ENCODE data around the gene ELP4.
"Not testable (repeated sequence)": the region's sequence is repeated elsewhere in the genome, so short reads cannot be mapped to it uniquely, and the experiment has no call there.

ELP4 gene, protein sequence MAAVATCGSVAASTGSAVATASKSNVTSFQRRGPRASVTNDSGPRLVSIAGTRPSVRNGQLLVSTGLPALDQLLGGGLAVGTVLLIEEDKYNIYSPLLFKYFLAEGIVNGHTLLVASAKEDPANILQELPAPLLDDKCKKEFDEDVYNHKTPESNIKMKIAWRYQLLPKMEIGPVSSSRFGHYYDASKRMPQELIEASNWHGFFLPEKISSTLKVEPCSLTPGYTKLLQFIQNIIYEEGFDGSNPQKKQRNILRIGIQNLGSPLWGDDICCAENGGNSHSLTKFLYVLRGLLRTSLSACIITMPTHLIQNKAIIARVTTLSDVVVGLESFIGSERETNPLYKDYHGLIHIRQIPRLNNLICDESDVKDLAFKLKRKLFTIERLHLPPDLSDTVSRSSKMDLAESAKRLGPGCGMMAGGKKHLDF

DNA sequence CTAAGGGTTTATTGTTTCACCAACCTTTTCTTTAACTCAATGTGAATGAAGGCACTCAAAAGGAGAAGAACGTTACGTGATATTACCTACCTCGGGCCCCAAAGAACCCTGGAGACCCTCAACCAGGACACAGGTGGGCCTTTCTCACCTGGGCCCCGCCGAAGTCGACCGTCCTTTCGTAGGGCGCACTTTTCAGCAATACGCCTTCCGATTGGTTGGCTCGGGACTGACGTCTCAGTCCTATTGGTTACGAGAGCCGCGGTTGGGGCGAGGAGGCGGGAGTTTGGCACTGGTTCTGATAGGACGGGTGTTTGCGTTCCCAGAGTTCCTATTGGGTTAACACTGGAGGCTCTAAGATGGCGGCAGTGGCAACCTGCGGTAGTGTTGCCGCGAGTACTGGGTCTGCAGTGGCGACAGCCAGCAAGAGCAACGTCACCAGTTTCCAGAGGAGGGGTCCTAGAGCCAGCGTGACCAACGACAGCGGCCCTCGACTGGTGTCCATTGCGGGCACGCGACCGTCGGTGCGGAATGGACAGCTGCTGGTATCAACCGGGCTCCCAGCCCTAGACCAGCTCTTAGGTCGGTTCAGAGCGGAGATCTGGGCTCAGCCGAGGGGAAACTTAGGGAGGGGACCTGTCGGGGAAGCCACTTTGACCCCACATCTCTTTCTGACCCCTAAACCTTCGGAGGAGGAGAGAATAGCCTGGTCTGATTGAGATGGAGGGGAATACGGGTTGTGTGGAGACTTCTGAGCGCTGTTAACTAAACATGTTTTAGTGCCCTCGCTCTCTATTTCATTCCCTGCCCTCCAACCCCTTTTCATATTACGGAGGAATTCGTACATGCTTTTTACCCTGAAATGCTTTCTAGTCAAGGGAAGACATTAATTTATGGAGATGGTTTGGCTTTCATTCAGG is at the start of gene ELP4, which contains the start of gene IMMP1L:
Gene ELP4 (plus strand): TSS at position 339 of the 917 bp plus-strand sequence. CDS start 18 bp downstream, at position 357.
Gene IMMP1L (minus strand): TSS at position 194 of the 917 bp plus-strand sequence. CDS start 46,346 bp downstream, outside the sequence.
- peak; percentile 91 to 96 (median 94) for DNase-seq

DNA sequence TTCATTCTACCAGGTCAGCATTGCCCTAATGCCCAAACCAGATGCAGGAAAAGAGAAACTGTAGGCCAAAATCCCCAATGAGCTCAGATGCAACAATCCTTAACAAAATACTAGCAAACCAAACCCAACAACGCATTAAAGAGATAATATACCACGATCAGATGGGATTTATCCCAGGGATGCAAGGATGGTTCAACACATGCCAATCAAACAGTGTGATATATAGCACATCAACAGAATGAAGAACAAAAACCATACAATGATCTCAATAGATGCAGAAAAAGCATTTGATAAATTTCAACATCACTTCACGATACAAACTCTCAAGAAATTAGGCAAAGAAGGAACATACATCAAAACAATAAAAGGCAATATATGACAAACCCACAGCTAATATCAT is 45.1 kb upstream of the ELP4 start:
- no peak for DNase-seq

DNA sequence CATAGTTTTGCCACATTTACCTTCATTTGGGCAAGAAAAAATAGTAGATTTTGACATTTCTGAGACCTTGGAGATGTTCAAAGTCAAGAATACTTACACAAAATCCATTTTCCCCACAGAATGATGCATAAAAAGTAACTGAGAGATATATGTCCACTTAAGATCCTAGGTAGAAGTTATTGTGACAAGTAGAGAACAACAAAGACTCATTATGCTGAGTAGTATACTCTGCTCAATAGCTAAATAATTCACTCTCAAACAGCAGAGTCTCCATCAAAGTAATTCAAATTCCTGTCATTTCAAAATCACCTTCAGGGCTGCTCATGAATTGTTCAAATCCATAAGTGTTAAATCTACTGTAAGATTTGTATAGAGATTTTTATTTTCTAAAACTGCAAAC is 35.5 kb upstream of the ELP4 start:
- no peak for DNase-seq

DNA sequence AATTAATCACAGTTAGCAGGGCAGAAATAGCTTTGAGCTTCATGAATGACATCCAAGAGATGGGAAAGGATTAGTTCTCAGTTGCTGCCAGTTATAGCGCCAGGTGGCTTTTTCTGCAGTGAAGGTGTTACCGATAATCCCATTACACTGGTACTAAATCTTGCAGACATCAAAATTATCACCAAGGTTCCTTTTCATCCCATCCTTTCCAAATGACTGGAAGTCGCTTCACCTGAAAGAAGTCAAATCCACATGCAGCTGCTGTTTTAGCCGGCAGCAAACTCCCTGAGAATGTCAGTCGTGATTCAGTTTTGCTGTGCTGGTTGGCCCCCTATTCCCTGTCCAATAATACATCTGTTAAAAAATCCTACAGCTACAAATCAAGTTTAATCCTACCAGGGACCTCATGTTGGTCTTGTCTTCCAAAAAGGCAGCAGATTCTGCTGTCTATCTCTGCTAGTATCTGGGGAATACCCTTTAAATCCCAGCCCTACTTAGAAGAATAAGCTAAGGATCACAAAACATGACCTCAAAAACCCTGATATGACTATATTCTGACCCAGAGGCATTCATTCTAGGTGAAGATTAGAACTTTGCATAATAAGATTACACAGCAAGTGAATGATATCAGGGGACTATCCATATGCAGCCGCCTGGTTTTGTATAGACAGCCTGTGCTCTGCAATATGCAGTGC is 31.9 kb upstream of the ELP4 start:
- no peak for DNase-seq

DNA sequence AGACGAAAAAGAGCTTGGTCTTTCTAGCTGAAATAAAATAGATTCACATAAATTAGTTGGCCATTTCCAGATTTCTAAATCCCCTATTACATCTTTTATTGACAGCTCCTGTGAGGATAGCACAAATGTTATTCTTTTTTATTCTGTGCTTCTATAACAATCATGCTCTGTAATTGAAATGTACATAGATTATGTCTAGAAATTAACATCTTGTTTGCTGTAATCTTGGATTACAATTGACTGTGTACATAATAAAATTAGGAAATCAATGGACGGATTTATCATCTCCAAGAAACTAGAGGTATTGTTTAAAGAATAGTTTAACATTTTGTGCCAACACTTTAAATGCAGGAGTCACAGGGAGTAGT is 31.4 kb upstream of the ELP4 start:
- DNase-seq: no peak

DNA sequence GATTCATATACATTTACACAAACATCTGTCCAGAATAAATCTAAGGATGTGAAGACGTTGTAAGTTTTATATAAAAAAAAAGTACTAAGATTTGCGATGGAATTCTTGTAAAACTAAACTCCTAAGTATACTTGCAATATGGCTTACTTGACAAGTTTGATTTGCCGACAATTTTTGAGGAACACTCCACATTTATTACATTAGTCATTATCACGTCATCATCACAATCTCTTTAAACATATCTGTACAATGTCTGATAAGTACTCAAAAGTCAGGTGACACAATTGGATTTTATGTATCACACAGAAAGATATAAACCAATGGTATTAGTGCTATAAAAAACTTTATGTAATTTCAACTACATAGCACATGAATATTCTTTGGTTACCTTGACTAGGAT is 30.5 kb upstream of the ELP4 start:
- DNase-seq: no peak

DNA sequence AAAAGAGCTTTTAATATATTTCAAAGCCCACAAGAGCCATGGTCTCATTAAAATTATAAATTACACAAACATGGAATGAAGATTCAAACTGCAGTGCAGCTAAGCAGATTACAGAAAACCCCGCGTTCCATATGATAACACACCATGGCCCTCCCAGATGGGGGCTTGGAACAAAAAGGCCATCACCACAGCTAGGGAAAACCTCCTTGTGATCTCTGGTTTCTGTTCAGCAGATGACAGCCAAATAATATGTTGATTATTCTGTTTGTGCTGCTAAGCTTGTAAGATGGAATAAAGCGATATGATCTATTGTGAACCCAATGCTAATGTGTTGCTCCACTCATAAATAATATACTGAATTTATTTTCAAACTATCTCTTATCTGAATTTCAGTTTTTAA is 28.6 kb upstream of the ELP4 start:
- no peak for DNase-seq

DNA sequence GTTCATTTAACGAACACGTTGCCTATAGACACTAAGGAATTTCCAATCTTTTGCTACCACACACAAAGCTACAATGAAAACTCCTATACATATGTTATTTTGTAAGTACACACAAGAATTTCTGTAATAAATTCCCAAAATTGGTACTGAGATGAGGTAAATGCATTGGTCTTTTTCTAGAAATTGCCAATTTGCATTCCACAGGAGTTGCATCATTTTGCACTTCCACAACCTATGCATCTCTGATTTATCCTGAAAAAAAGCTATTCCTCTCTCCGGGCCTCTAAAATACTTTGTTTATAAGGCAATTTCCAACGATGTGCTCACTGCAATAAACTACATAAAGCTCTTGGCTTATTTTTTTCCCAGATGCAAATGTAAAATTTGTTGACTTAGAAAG is 25.1 kb upstream of the ELP4 start:
- DNase-seq: no peak

DNA sequence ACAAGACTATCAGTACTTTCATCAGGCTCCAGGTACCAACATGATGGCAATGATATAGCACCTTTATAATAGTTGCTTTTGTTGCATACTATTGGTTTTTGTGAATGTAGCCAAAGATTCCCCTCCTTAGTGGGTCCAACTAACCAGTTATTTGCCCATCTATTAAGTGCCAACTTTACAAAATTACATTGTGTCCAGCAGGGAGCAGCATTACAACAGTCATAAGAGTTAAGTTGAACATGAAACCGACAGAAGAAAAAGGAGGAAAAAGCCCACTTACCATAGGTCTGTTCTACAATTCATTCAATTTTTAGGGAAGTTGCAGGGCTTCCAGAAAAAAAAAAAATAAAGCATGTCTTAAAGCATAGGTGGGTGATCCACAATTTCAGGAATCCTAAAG is 21.7 kb upstream of the ELP4 start:
- peak in 1 of 6 experiments; percentile 8 for DNase-seq

DNA sequence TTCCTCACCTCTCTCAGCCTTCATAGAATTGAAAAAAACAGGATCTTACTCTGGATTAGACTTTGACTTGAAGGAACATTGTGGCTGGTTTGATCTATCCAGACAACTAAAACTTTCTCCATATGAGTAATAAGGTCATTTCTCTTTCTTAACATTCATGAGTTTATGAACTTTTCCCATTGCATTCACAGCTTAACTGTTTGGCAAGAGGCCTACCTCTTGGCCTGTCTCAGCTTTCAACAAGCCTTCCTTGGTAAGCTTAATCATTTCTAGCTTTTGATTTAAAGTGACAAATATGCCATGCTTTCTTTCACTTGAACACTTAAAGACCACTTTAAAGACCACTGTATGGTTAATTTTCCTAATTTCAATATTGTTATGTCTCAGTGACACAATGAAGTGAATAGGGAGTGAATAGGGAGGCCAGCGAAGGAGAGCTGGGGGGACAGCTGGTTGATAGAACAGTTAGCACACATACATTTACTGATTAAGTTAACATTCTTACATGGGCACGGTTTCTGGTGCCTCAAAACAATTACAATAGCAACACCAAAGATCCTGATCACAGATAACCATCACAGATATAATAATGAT is 17.1 kb upstream of the ELP4 start:
- DNase-seq: no peak

DNA sequence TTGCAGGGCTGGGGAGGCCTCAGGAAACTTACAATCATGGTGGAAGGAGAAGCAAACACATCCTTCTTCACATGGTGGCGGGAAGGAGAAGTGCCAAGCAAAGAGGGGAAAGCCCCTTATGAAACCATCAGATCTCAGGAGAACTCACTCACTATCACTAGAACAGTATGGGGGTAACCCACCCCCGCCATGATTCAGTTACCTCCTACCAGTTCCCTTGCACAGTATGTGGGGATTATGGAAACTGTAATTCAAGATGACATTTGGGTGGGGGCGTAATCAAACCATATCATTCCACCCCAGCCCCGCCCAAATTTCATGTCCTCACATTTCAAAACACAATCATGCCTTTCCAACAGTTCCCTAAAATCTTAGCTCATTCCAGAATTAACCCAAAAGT is 16.3 kb upstream of the ELP4 start:
- DNase-seq: no peak

DNA sequence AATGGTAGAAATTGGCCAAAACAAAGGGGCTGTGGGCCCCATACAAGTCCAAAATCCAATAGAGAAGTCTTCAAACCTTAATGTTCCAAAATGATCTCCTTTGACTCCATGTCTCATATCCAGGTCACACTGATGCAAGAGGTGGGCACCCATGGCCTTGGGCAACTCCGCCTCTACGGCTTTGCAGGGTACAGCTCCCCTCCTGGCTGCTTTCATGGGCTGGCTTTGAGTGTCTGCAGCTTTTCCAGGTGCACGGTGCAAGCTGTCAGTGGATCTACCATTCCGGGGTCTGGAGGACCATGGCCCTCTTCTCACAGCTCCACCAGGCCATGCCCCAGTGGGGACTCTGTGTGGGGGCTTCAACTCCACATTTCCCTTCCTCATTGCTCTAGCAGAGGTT is 15.8 kb upstream of the ELP4 start:
- not testable (repeated sequence) for DNase-seq

DNA sequence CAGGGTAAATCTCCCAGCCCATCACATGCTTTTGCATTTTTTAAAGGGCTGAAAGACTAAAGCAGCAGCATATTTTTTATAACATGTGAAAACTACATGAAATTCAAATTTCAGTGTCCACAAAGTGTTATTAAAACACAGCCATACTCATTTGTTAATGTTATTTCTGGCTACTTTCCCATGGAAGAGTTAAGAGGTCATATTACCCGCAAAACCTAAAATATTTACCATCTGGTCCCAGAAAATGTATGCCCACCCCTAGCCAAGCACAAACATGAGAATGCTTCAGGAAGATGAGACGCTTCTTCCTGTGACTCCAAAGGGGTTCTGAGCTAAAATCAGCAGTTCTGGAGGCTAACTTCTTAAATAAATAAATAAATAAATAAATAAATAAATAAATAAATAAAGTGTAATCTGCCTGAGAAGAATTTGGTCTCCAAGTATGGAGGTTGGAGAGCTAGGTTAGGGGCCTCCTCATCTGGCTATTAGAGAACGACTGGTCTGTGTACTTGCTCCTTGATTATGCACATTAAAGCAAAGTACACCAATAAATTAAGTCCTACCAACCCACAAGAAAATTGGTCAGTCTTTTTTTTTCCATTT is 9.9 kb upstream of the ELP4 start:
- DNase-seq: no peak

DNA sequence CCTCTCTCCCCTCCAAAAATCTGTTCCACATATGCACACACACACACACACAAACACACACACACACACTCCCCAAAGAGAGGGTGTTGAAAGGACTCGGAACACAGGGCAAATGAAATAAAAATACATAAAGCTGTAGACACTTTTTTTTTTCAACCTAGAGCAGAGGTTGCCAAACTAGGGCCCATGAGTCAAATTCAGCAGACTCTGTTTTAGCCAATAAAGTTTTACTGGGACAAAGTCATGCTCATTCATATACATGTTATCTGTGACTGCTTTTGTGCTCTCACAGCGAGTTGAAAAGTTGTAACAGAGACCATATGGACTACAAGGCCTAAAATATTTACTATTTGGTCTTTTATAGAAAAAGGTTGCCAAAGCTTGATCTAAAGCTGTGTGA is 9.0 kb upstream of the ELP4 start:
- DNase-seq: no peak

DNA sequence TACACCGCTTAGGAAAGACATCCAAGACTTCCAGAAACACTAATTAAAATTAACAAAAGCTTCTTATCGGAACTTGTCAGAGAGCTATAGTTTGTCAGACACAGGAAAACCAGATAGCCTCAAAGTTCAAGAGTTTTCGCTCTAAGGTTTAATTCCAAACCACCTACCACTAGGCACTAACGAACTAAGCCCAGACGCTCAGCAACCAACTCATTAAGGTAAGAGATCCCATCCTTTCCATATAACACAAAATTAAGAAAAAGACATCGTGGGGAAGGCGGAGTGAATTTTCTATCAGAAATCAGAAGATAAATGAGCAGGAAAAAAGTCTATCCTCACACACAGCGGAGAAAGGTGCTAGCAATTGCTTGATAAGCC is 527 bp upstream of the ELP4 start:
- no peak for DNase-seq

DNA sequence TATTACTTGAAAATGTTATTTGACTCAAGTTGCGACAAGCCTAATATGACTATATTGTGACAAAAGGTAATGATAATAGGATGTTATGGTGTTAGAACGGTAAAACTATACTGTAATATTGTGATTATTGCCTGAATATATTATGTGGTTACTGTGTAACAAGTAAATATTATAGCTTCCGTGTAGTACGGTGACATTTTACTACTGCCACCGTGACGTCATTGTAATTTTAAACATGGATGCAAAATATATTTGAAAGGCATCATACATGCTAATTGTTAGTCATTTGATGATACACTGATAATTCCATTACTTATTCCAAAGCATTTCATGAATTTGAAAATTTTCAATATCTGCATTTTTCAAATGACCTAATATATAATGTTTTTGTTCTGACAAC is 2.5 kb downstream of the ELP4 start:
- DNase-seq: no peak

DNA sequence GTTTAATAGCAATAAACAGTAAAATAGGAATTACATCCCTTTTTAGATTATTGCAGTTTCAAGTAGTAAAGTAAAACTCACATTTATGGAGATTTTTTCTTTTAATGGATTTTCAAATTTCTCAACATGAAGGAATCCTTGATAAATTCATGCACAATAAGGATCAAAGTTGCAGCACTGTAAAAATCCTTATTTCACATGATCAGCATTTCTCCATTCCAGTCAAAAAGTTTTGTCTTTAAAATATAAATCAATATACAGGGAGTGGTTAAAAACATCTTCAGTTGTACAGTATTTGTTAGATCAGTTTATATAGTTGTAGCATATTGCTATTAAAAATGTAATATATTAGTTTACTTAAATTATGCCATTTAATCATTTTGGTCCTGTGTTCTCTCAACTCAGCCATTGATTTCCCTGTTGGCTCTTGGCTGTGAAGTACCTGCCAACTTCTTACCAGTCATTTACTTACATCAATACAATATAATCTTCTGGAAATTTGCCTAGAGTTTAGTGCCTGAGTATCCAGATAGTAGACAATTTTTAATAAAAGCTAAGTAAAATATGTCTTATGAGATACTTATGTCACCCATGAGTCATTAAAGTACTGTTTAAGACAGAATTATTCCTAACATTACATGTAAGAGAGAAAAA is 12.1 kb downstream of the ELP4 start:
- no peak for DNase-seq

DNA sequence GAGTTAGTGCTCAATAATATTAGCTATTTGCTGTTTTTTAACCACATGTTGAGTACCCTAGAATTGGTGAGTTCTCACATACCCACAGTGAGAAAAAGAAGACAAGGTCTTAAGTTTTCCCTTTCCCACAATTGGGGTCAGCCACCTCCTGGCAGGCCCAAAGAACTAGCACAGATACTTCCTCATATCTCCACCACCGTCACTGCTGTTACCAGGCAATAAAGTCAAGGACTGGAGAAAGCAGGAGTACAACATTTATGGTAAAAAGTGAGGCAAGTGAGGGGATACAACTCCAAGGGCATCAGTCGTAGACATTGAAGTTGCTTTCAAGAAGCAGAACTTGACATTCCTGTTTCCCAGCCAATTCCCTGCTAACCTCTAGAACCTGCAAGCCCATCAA is 19.6 kb downstream of the ELP4 start:
- no peak for DNase-seq

DNA sequence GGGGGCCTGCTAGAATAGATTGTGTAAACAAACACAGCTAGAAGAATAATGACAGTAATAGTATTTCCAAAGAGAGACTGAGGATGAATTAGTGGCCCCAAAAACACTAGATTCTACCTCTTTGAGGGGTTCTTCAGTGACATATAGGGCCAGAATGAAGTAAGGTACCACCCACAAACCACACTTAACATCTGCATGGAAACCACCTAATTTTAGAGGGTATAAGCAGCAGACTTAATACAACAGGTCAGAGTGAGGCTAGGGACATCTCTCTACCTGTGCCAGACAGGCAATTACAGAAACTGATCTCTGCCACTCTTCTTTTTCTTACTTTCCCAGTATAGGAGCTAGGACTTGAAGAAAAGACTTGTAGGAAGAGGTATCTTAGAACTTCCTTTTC is 20.1 kb downstream of the ELP4 start:
- no peak for DNase-seq

DNA sequence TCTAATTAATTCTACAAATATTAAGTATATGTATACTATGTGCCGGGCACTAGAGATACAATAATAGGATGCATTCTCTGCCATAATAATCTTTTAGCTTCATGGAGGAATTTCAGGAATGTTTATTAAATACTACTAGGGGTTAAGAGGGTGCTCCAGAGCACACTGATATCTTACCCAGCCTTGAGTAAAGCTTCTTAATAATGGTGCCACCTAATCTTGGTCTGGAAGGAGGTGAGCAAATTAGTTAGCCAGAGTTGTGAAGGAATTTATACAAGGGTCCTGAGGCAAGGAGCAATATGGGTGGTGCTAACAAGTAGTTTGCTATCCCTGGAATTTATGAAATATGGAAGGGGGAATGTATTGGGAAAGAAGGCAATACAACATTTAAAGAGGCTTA is 21.7 kb downstream of the ELP4 start:
- DNase-seq: no peak

DNA sequence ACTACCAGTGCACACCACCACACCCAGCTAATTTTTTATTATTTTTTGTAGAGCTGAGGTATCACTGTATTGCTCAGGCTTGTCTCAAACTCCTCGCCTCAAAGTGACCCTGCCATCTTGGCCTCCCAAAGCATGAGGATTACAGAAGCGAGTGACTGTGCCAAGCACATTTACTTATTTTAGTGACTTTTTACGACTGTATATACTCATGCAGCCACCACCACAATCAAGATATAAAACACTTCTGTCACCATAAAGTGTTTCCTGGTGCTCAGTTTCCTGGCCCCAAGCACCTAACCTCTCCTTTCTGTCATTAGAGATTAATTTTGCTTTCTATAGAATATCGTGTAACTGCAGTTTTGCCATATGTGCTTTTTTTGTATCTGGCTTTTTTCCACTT is 25.9 kb downstream of the ELP4 start:
- no peak for DNase-seq

DNA sequence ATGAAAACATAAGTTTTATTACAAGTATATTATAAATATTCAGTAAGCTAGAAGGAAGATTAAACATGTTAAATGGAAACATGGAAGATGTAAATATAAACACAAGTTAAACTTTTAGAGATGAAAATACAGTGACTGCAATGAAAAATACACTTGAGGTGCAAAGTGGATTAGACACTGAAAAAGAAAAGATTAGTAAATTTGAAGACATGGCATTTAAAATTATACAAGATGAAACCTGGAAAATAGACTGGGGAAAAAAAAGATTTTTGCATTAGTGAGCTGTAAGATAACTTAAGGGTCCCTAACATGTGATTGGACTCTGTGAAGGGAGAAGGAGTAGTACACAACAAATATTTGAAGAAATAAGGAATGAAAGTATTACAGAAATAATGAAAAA is 33.3 kb downstream of the ELP4 start:
- no peak for DNase-seq
